Neural cell (in vitro differentiated cells): ENCODE results near the gene RSRC1. TPM values are rescaled to one million over a fixed set of nuclear protein-coding genes. Genes with fewer than 3 reads are reported as not detected.

Experiments
- H2AFZ ChIP-seq: fragments of 200-600, 300-800 bp; sonication (generic), shearing (Covaris generic); 2 replicates; pipeline ENCODE4 v1.6.0; 2014; ENCODE audit warnings: low read depth, mild to moderate bottlenecking, antibody characterized with exemption, low read length, moderate library complexity
- H3F3A ChIP-seq: fragments of 200-600 bp; shearing (Covaris generic); 2 replicates; pipeline ENCODE4 v1.6.1; 2016; ENCODE audit warnings: mild to moderate bottlenecking, moderate library complexity, mixed read lengths, antibody characterized with exemption, low read length; ENCODE audit not compliant: insufficient read depth, poor library complexity, severe bottlenecking
- H3K27ac ChIP-seq: fragments of 200-600, 300-800 bp; sonication (generic), shearing (Covaris generic); 2 replicates; pipeline ENCODE4 v1.5.1; 2014; ENCODE audit warnings: mild to moderate bottlenecking, low read length, moderate library complexity
- H3K27me3 ChIP-seq: fragments of 300-800, 200-600 bp; sonication (generic), shearing (Covaris generic); 2 replicates; pipeline ENCODE4 v1.6.0; 2014; ENCODE audit warnings: mild to moderate bottlenecking, low read depth, low read length, moderate library complexity; ENCODE audit not compliant: insufficient read depth
- H3K36me3 ChIP-seq: fragments of 300-800, 200-600 bp; sonication (generic), shearing (Covaris generic); 2 replicates; pipeline ENCODE4 v1.5.1; 2014; ENCODE audit warnings: mild to moderate bottlenecking, antibody characterized with exemption, low read length, moderate library complexity; ENCODE audit not compliant: insufficient read depth
- H3K4me2 ChIP-seq: fragments of 300-800, 200-600 bp; sonication (generic), shearing (Covaris generic); 2 replicates; pipeline ENCODE4 v1.6.0; 2014; ENCODE audit warnings: mild to moderate bottlenecking, low read length
- H3K4me3 ChIP-seq: fragments of 300-800, 200-600 bp; sonication (generic), shearing (Covaris generic); 2 replicates; pipeline ENCODE4 v1.5.1; 2014; ENCODE audit warnings: mild to moderate bottlenecking, low read length, moderate library complexity
- H3K79me2 ChIP-seq: fragments of 200-600 bp; shearing (Covaris generic); replicated peaks from 2 replicates; pipeline ENCODE4 v1.6.0; 2014; ENCODE audit warnings: mild to moderate bottlenecking, low read length, moderate library complexity; ENCODE audit not compliant: insufficient read depth
- H3K9ac ChIP-seq: fragments of 300-800, 200-600 bp; sonication (generic), shearing (Covaris generic); 2 replicates; pipeline ENCODE4 v1.6.1; 2016; ENCODE audit warnings: mild to moderate bottlenecking, low read length, mixed read lengths
- H3K9me2 ChIP-seq: fragments of 200-600 bp; shearing (Covaris generic); 2 replicates; pipeline ENCODE4 v1.6.1; 2016; ENCODE audit warnings: mild to moderate bottlenecking, low read length, mixed read lengths; ENCODE audit not compliant: insufficient read depth
- H3K9me3 ChIP-seq: fragments of 200-600, 300-800 bp; sonication (generic), shearing (Covaris generic); 2 replicates; pipeline ENCODE4 v1.6.1; 2016; ENCODE audit warnings: mild to moderate bottlenecking, mixed run types, low read length, moderate library complexity, mixed read lengths
- H4K20me1 ChIP-seq: fragments of 200-600 bp; shearing (Covaris generic); 2 replicates; pipeline ENCODE4 v1.6.1; 2016; ENCODE audit warnings: mild to moderate bottlenecking, mixed run types; ENCODE audit not compliant: insufficient read depth
- EP300 ChIP-seq: fragments of 450-650 bp; conservative IDR thresholded peaks from 2 replicates; pipeline ENCODE4 v1.6.1; 2014; ENCODE audit warnings: antibody characterized with exemption, mild to moderate bottlenecking, moderate library complexity; ENCODE audit not compliant: poor library complexity, severe bottlenecking
- EZH2 ChIP-seq: fragments of 200-600, 300-800 bp; shearing (Covaris generic), sonication (generic); IDR thresholded peaks from 2 replicates; pipeline ENCODE4 v1.6.1; 2014; ENCODE audit warnings: antibody characterized with exemption, low read length, borderline replicate concordance, mild to moderate bottlenecking; ENCODE audit not compliant: insufficient read depth, poor library complexity, severe bottlenecking
- MXI1 ChIP-seq: fragments of 450-650 bp; conservative IDR thresholded peaks from 2 replicates; pipeline ENCODE4 v1.6.1; 2014; ENCODE audit warnings: antibody characterized with exemption, mild to moderate bottlenecking; ENCODE audit not compliant: poor library complexity, severe bottlenecking
- POLR2AphosphoS5 ChIP-seq: IDR thresholded peaks from 2 replicates; pipeline ENCODE4 v1.6.1; 2012
- RAD21 ChIP-seq: fragments of 450-650 bp; conservative IDR thresholded peaks from 2 replicates; pipeline ENCODE4 v1.6.1; 2014; ENCODE audit warnings: antibody characterized with exemption, mild to moderate bottlenecking, moderate library complexity
- SMC3 ChIP-seq: fragments of 450-650 bp; conservative IDR thresholded peaks from 2 replicates; pipeline ENCODE4 v1.6.1; 2014; ENCODE audit warnings: antibody characterized with exemption, mild to moderate bottlenecking, moderate library complexity; ENCODE audit not compliant: poor library complexity
- TAF1 ChIP-seq: IDR thresholded peaks from 2 replicates; pipeline ENCODE4 v1.6.1; 2012; ENCODE audit warnings: low read depth
- polyA plus RNA-seq: library from polyadenylated mRNA; depleted of rRNA; stranded (reverse); fragments of >200 nt; gene quantifications from 2 replicates; pipeline ENCODE4 v1.2.3, GENCODE V29; 2014
- TF ChIP-seq, protein P1 (sequence below): IDR thresholded peaks from 2 replicates; pipeline ENCODE4 v1.6.1; 2012; ENCODE audit warnings: borderline replicate concordance
- TF ChIP-seq, protein P2 (sequence below): fragments of 450-650 bp; IDR thresholded peaks from 2 replicates; pipeline ENCODE4 v1.5.1; 2014; ENCODE audit warnings: antibody characterized with exemption, mild to moderate bottlenecking, moderate library complexity; ENCODE audit not compliant: poor library complexity, severe bottlenecking

The RSRC1 gene
- polyA plus RNA-seq, 1 donor from 2014 or later: 28.1 TPM

DNA sequence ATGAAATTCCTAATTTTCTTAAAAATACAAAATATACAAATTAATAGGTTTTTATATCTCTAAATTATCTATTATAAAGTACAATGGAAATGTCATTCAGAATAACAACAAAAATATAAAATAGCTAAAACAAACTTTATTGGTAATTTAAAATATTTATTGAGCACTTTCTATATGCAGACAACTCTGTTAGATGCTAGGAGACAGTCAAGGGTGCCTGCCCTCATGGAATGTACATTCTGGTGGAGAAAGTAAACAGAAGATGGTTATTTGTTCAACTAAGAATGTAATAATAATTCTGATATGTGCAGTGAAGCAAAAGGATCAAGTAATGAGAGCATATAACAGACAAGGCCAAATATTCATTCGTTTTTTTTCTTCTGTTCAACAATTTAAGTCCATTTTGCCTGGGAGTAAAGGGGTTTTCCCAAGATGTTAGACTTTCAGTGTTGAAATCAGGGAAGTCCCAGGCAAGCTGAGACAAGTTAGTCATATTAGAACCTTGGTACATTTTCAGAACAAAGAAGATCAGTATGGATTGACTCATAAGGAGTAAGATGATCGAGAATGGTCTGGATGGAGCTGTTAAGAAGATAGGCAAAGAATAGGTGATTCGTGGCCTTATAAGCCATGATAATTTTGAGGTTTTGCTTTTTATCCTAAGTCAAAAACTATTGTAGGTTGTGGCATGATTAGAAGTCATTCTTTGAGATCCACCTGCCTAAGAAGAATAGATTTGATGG, 310.9 kb downstream of the RSRC1 start:
- Histone ChIP-seq H3K9me3 (no peaks in the 10 kb centered on the region), H3K9ac (no peak overlapping the region), H4K20me1 (no peaks in the 10 kb centered on the region), H3K4me2 (no peak overlapping the region), H3K4me3 (no peak overlapping the region), H3K9me2 (no peaks in the 10 kb centered on the region), H3K27ac (no peak overlapping the region), H3K79me2 (no peaks in the 10 kb centered on the region), H3F3A (no peaks in the 10 kb centered on the region), H2AFZ (no peak overlapping the region), H3K27me3 (no peaks in the 10 kb centered on the region), H3K36me3 (no peaks in the 10 kb centered on the region)
- TF ChIP-seq EZH2: no peak
- no peak for TF ChIP-seq POLR2AphosphoS5
- no peak for TF ChIP-seq EP300
- TF ChIP-seq, protein P1, sequence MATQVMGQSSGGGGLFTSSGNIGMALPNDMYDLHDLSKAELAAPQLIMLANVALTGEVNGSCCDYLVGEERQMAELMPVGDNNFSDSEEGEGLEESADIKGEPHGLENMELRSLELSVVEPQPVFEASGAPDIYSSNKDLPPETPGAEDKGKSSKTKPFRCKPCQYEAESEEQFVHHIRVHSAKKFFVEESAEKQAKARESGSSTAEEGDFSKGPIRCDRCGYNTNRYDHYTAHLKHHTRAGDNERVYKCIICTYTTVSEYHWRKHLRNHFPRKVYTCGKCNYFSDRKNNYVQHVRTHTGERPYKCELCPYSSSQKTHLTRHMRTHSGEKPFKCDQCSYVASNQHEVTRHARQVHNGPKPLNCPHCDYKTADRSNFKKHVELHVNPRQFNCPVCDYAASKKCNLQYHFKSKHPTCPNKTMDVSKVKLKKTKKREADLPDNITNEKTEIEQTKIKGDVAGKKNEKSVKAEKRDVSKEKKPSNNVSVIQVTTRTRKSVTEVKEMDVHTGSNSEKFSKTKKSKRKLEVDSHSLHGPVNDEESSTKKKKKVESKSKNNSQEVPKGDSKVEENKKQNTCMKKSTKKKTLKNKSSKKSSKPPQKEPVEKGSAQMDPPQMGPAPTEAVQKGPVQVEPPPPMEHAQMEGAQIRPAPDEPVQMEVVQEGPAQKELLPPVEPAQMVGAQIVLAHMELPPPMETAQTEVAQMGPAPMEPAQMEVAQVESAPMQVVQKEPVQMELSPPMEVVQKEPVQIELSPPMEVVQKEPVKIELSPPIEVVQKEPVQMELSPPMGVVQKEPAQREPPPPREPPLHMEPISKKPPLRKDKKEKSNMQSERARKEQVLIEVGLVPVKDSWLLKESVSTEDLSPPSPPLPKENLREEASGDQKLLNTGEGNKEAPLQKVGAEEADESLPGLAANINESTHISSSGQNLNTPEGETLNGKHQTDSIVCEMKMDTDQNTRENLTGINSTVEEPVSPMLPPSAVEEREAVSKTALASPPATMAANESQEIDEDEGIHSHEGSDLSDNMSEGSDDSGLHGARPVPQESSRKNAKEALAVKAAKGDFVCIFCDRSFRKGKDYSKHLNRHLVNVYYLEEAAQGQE: no peak
- TF ChIP-seq MXI1: no peak
- no peak for TF ChIP-seq RAD21
- TF ChIP-seq, protein P2, sequence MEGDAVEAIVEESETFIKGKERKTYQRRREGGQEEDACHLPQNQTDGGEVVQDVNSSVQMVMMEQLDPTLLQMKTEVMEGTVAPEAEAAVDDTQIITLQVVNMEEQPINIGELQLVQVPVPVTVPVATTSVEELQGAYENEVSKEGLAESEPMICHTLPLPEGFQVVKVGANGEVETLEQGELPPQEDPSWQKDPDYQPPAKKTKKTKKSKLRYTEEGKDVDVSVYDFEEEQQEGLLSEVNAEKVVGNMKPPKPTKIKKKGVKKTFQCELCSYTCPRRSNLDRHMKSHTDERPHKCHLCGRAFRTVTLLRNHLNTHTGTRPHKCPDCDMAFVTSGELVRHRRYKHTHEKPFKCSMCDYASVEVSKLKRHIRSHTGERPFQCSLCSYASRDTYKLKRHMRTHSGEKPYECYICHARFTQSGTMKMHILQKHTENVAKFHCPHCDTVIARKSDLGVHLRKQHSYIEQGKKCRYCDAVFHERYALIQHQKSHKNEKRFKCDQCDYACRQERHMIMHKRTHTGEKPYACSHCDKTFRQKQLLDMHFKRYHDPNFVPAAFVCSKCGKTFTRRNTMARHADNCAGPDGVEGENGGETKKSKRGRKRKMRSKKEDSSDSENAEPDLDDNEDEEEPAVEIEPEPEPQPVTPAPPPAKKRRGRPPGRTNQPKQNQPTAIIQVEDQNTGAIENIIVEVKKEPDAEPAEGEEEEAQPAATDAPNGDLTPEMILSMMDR: no peak
- TF ChIP-seq TAF1: no peak
- no peak for TF ChIP-seq SMC3

DNA sequence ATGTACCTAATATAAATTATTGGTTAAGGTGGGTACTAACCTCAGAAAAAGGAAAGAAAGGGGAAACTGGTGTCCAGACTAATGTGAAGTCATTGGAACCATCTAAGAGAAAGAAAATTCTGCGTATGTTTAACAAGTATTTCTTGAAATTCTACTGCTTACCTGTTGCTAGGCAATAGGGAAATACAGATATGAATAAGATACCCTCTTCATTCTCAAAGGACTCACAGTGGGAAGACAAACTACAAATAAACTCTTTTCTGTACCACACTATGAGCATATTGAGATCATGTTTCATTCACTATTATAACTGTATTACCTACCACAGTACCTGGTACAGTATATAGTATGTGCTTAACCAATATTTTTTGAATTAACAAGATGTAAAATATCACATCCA, 320.6 kb downstream of the RSRC1 start:
- no peaks in the 10 kb centered on the region for H3K9me3 ChIP-seq
- H2AFZ ChIP-seq: no peak overlapping the region
- TF ChIP-seq EZH2 (no peak), MXI1 (no peak), TAF1 (no peak), POLR2AphosphoS5 (no peak), EP300 (no peak), RAD21 (no peak), SMC3 (no peak)
- TF ChIP-seq, protein P1: no peak
- TF ChIP-seq, protein P2: no peak
- no peaks in the 10 kb centered on the region for H4K20me1 ChIP-seq
- no peaks in the 10 kb centered on the region for H3K36me3 ChIP-seq
- H3K9ac ChIP-seq: no peak overlapping the region
- no peak overlapping the region for H3K27ac ChIP-seq
- no peaks in the 10 kb centered on the region for H3F3A ChIP-seq
- no peak overlapping the region for H3K4me3 ChIP-seq
- H3K79me2 ChIP-seq: no peaks in the 10 kb centered on the region
- no peak overlapping the region for H3K4me2 ChIP-seq
- no peaks in the 10 kb centered on the region for H3K27me3 ChIP-seq
- H3K9me2 ChIP-seq: no peaks in the 10 kb centered on the region
